Measurements from ENCODE around the gene TGFBR3. TPM values are rescaled to one million over a fixed set of nuclear protein-coding genes. Genes with fewer than 3 reads are reported as not detected.

Gene TGFBR3
- total RNA-seq, 1 experiment from 2014 or later = 4.2 TPM

GRCh38 chr1:91901231-91901630, 15.3 kb upstream of the TGFBR3 start (continued):
- TF ChIP-seq USF2 (CRISPR knock-in tag; IDR thresholded peaks at IDR 0.05) (no peak), TCF7 (CRISPR knock-in tag; IDR thresholded peaks at IDR 0.05; ENCODE audit: low read depth) (no peak), NR1H2 (CRISPR knock-in tag; IDR thresholded peaks at IDR 0.05) (no peak), ZNF512 (CRISPR knock-in tag; IDR thresholded peaks at IDR 0.05; ENCODE audit: borderline replicate concordance) (no peak), MAX (CRISPR knock-in tag; IDR thresholded peaks at IDR 0.05) (no peak), IRF1 (CRISPR knock-in tag; IDR thresholded peaks at IDR 0.05) (no peak), TP53 (CRISPR knock-in tag; IDR thresholded peaks at IDR 0.05) (no peak), RELA (CRISPR knock-in tag; IDR thresholded peaks at IDR 0.05; ENCODE audit: borderline replicate concordance) (no peak), NFE2L1 (CRISPR knock-in tag; IDR thresholded peaks at IDR 0.05) (no peak), HMGA2 (CRISPR knock-in tag; IDR thresholded peaks at IDR 0.05) (no peak)

GRCh38 chr1:91900562-91900961, 14.6 kb upstream of the TGFBR3 start:
- no peaks in the 10 kb centered on the region for H3K4me1 Mint-ChIP-seq
- H3K9me3 Mint-ChIP-seq = no peaks in the 10 kb centered on the region; the same call in 1 of the 2 replicates
- H3K27me3 Mint-ChIP-seq (ENCODE audit: low read depth) = no peaks in the 10 kb centered on the region
- ChIA-PET CTCF (no interaction called here), POLR2A (no interaction called here)
- no peak for ATAC-seq
- H3K4me3 Mint-ChIP-seq = no peak overlapping the region
- no peak overlapping the region for H3K27ac Mint-ChIP-seq
- TF ChIP-seq AFF4 (CRISPR knock-in tag; IDR thresholded peaks at IDR 0.05; ENCODE audit: borderline replicate concordance) (no peak), ZNF232 (CRISPR knock-in tag; IDR thresholded peaks at IDR 0.05) (no peak), ZSCAN18 (CRISPR knock-in tag; IDR thresholded peaks at IDR 0.05) (no peak), RELA (CRISPR knock-in tag; IDR thresholded peaks at IDR 0.05; ENCODE audit: borderline replicate concordance) (no peak), ZNF396 (CRISPR knock-in tag; IDR thresholded peaks at IDR 0.05; ENCODE audit: borderline replicate concordance) (no peak), ZNF219 (CRISPR knock-in tag; IDR thresholded peaks at IDR 0.05; ENCODE audit: borderline replicate concordance) (no peak), EMX1 (CRISPR knock-in tag; IDR thresholded peaks at IDR 0.05) (no peak), ATF3 (CRISPR knock-in tag; conservative IDR thresholded peaks at IDR 0.05) (no peak), ZNF425 (CRISPR knock-in tag; conservative IDR thresholded peaks at IDR 0.05) (no peak), FOXJ3 (CRISPR knock-in tag; IDR thresholded peaks at IDR 0.05; ENCODE audit: borderline replicate concordance) (no peak), TCF7 (CRISPR knock-in tag; IDR thresholded peaks at IDR 0.05; ENCODE audit: low read depth) (no peak), ZBTB21 (CRISPR knock-in tag; IDR thresholded peaks at IDR 0.05; ENCODE audit: borderline replicate concordance) (no peak), TP53 (CRISPR knock-in tag; IDR thresholded peaks at IDR 0.05) (no peak), SOX15 (CRISPR knock-in tag; IDR thresholded peaks at IDR 0.05) (no peak), PREB (CRISPR knock-in tag; IDR thresholded peaks at IDR 0.05; ENCODE audit: borderline replicate concordance) (no peak), NR1H2 (CRISPR knock-in tag; IDR thresholded peaks at IDR 0.05) (no peak)
- DNase-seq (ENCODE audit: low spot score) = no peak
- no peaks in the 10 kb centered on the region for H3K36me3 Mint-ChIP-seq
